SK-N-SH (cell line): ENCODE data around the gene FAH.

Source experiments
- CTCF ChIP-seq: fragments of 200-600 bp; sonication (generic); IDR thresholded peaks from 2 replicates; pipeline ENCODE4 v1.6.1; 2017; ENCODE audit warnings: antibody characterized with exemption, mild to moderate bottlenecking, moderate library complexity
- EP300 ChIP-seq, 2 experiments: IDR thresholded peaks; 2 replicates each; pipeline versions ENCODE4 v1.4.0 to v1.6.1; 2012; ENCODE audit warnings: borderline replicate concordance in 1 of 2, low read depth in 1 of 2, low read length in 1 of 2
- IRF3 ChIP-seq: fragments of 150-350 bp; IDR thresholded peaks from 2 replicates; pipeline ENCODE4 v1.6.1; 2016; ENCODE audit warnings: mild to moderate bottlenecking, low read depth, low read length
- MAX ChIP-seq: IDR thresholded peaks from 2 replicates; pipeline ENCODE4 v1.4.0; 2012; ENCODE audit warnings: low read depth
- MXI1 ChIP-seq: IDR thresholded peaks from 2 replicates; pipeline ENCODE4 v1.6.1; 2012; ENCODE audit warnings: mild to moderate bottlenecking, low read depth, low read length, improper control_type of control experiment
- NRF1 ChIP-seq: IDR thresholded peaks from 2 replicates; pipeline ENCODE4 v1.6.1; 2012; ENCODE audit warnings: low read depth, mild to moderate bottlenecking, low read length
- PBX3 ChIP-seq: IDR thresholded peaks from 2 replicates; pipeline ENCODE4; 2012
- TCF12 ChIP-seq: IDR thresholded peaks from 2 replicates; pipeline ENCODE4 v1.4.0; 2012
- USF2 ChIP-seq: fragments of 150-350 bp; IDR thresholded peaks from 2 replicates; pipeline ENCODE4 v1.6.1; 2017; ENCODE audit warnings: antibody characterized with exemption, low read length, low read depth, borderline replicate concordance

GRCh38 chr15:80157215-80157614, 4.4 kb downstream of the FAH start:
- TF ChIP-seq NRF1: no peak
- TF ChIP-seq CTCF: no peak
- no peak for TF ChIP-seq MAX
- no peak for TF ChIP-seq MXI1
- no peak for TF ChIP-seq PBX3
- no peak for TF ChIP-seq EP300 (IDR thresholded peaks at IDR 0.05; ENCODE audit: borderline replicate concordance in 1 of 2, low read depth in 1 of 2, low read length in 1 of 2)
- no peak for TF ChIP-seq USF2
- TF ChIP-seq IRF3: no peak
- no peak for TF ChIP-seq TCF12
